HG03460 (cell line): ENCODE measurements around the gene FHOD3.
A peak's percentile ranks its signal among the peaks of the same experiment; 100 is the strongest.

Experiments used
- ATAC-seq: cut with Tn5 transposase; IDR thresholded peaks from one replicate; pipeline ENCODE4 v1.9.1; 2021; ENCODE audit not compliant: unreplicated experiment

Gene FHOD3

DNA sequence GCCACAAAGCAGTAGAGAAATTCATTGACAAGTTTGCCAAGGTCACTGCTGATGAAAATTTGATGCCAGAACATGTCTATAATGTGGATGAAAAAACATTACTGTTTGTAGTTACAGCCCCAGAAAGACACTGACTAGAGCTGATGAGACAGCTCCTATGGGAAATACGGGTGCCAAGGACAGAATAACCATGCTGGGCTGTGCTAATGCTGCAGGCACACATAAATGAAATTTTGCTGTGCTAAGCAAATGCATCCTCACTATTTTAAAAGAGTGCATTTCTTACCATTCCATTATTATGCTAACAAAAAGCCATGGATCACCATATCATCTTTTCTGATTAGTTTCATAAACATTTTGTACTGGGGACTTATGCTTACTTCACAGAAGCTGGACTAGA lies 208.2 kb downstream of the FHOD3 start:
- ATAC-seq = no peak

- ATAC-seq = no peak
Observed at GRCh38 chr18:36509646-36510197, 212.2 kb downstream of the FHOD3 start.

DNA sequence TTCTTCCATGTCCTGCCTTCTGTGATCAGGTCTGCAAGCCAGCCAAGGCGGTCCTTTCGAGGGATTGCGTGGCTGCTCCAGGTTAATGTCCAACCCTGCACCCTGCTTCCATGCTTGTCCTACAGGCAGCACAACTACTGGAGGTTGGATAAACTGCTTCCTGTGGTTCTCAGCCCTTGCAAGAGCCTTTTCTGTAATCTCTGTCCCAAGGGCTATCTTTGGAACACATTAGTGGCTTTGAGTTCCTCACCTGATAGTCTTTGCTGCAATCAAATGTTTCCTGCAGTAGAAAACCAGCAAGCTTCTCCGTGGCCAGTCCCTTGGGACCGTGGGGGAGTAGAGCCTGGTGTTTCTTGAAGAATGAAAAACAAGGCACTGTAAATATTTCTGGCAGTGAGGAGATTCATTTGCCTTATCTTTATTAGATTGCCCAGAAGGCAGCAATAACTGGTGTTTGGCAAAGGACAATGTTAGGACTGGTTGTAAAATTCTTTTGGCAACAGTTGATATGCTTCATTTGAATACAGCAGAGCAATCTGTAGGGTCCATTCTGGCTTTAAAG lies 214.4 kb downstream of the FHOD3 start:
- ATAC-seq = no peak

GRCh38 chr18:36513556-36513955 lies 216.0 kb downstream of the FHOD3 start:
- no peak for ATAC-seq

DNA sequence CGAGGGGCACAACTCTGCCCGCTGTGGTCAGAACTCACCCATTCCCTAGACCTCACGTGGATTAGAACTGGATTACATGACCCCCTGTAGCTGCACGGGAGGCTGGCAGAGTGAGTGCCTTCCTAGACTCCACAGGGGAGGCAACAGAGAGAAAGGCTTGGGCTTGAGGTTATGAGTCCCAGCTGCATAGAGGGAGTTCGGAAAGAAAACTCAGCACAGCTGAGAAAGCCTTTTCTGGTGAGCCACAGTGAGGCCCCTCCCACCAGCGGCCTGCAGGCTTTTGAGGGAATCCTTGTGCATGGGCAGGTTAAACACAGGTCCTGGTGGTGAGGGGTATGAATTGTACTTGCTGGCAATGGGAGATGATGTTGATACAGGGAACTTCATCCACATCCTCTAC lies 217.3 kb downstream of the FHOD3 start:
- ATAC-seq = no peak

DNA sequence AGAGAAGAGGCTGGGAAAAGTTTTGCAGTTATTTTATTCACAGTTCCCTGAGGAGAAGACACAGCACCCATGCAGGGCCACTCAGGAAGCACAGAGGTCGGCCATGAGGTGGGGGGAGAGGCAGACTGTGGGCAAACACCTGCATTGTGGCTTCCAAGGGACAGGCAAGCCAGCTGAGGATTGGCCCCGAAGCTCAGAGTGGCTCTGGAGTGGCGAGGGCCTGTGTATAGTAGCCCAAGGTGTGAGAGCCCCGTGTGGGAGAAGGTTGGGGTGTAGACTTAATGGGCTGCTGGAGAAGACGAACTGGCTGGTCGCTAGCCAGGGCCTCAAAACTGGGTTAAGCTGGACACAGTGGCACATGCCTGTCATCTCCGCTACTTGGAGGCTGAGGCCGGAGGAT lies 218.7 kb downstream of the FHOD3 start:
- no peak for ATAC-seq

- ATAC-seq = no peak
Observed at GRCh38 chr18:36516726-36517125, 219.2 kb downstream of the FHOD3 start.

GRCh38 chr18:36518839-36519238 lies 221.3 kb downstream of the FHOD3 start:
- ATAC-seq = no peak

DNA sequence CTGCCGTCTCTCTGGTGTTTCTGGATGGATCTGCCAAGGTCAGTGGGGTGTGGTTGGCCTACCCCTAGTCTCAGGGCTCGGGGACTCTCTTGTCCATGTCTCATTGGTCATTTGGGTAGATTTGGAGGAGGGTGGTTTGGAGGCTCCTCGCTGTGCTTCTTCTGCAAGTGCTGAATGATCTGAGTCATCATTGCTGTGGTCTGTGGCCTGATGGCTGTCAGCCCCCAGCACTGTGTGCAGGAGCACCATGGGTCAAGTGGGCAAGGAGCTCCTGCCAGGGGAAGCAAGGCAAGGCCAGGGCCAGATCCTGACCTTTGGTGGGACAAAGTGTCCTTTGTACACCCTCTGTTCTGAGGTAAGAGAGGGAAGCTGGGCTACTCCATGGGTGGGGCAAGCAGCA lies 221.8 kb downstream of the FHOD3 start:
- ATAC-seq = no peak

DNA sequence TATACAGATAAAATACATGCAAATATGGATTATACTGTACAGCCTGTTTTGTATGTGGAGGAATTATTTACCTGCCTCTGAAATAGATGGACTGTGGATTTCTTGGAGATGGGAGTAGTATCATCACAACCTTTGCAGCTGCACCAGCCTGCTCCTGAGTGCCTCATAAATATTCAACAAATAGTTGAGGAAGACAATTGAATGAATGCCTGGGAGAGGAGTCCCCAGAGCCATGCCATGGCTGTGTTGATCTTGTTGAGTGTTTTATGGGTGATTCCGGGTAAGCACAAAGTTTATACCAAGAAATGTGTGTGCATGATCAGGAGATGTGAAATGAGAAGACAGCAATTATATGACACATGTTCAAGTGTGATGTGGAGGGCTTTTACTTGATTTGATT lies 225.0 kb downstream of the FHOD3 start:
- no peak for ATAC-seq

- ATAC-seq = no peak
Observed at GRCh38 chr18:36525913-36526312, 228.4 kb downstream of the FHOD3 start.

- ATAC-seq = no peak
Observed at GRCh38 chr18:36526611-36527010, 229.1 kb downstream of the FHOD3 start.

- ATAC-seq = no peak
Observed at GRCh38 chr18:36527051-36527450, 229.5 kb downstream of the FHOD3 start.

DNA sequence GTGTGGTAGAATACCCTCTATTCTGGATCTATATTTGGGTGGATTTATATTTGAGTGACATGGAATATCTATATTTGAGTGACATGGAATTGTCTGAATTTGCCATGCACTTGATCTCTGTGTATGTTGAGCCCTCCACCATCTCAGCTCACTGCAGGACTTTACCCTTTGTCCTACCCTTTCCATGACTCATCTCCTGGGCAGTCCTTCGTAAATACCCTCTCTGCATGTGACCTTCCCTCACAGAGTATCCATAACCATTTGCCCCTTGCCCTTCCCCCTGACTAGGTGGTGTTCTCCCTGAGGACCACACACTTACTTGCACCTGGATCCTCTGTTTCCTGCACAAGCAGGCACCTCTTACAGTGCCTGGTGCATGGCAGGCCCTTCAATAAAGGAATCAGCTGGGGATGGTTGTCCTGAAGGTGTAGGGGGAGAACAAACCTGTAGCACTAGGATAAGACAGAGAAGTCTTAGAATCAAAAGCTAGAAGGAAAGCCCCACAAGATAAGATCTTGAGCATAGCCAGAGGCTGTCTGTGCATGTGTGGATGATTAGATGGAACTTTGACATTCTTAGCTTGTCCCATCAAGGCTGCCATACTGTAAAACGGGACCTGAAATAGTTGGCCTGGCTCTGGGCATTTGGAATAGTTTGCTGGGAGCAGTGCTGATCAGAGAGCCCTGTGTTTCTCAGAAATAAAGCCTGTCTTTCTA lies 230.4 kb downstream of the FHOD3 start:
- ATAC-seq = no peak

- no peak for ATAC-seq
Observed at GRCh38 chr18:36529747-36530146, 232.2 kb downstream of the FHOD3 start.

DNA sequence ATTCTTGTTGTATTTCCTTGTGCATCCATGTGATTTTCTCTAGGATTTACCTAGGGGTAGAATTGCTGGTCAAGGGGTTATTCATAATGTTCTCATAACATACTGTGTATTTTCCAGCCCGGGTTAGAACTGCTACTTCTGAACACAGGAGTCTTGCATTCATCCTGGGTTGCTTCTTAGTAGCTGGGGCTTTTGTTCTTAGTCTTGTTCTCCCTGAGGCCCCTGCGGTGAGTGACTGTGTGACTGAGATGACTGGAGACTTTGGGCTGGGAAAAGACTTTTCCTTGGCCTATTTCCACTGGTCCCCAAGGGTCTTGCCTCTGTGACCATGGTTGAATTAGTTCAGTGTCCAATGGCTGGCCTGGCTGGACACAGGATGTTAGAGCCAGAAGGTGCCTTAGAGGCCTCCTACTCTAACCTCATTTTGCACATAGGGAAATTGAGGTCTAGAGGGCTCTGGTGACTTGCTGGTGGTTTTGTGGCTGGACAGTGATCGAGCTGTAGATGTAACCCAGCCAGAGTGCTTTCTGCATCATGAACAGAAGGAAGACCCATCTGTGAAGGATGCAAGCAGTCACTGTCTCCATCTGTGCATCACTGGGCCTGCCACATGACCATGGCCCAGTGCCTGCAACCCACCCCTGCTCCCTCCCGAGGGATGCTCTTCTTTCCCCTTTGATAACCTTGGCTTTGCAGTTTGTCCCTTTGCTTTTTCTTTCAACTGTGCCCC lies 233.3 kb downstream of the FHOD3 start:
- ATAC-seq = no peak

DNA sequence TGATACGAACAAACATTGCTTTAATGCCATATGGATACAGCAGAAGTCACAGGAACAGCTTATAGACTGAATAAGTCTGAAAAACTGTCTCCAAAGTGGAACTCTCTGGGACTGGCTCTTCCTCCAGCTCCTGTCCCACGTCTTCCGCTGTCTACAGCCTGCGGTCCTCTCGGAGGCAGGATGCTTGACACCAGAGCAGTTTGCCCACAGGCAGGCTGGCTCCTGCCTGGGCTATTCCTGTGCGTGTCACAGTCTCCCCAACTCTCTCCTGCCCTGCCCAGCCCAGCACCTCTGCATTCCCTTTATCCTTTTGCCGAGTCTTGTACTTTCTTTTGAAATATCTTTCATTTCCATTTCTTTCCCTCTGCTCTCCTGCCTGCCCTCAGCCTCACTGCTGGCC lies 234.1 kb downstream of the FHOD3 start:
- no peak for ATAC-seq

DNA sequence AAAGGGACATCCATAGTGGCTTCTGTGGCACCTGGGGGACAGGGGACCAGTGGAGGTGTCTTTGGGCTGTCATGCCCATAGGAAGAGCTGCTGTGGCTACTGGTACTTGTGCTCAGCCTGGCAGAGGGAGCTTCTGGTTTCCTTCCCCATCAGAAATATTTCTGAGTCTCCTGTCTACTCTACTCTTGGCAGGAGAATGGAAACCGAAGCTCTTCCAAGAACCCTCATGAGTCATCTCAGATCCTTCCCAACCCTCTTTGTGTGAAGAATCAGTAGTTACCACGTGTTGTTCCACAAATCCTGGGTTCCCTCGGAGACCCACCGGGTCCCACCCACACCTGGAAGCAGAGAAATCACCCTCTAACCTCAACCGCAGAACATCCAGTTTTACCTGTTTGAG lies 234.9 kb downstream of the FHOD3 start:
- no peak for ATAC-seq

- ATAC-seq = no peak
Observed at GRCh38 chr18:36532815-36533214, 235.3 kb downstream of the FHOD3 start.

DNA sequence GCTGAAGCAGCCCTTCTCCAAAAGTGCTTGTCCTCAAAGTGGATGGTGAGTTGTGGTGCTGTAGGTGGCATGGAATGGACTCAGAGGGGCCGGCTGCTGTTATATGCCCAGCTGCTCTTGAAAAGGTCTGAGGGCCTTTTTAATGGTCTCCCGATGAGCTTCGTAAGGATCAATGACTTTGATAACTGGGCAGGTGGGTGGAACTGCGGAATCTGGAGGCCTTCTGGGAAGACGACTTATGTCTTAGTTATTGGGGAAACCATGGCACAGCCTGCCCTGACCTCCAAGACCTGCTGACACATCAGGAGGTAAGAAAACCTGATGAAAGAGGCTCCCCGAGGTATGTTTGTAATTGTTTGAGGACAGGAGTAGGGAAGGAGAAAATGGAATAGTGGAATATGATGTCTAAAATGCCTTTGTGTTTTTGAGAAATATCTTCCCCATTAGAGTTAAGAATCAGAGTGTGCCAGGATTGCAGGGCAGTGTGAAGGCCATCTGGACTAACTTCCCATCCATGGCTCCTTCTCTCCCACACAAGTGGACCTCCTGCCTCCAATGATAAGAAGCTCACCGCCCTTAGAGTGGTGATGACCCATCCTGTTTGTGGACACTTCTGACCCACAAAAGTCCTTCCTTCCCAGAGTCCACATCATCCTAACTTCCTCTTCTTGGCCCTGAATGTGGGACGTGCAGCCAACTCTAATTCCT lies 236.1 kb downstream of the FHOD3 start:
- ATAC-seq = no peak

GRCh38 chr18:36534154-36534688 lies 236.7 kb downstream of the FHOD3 start:
- ATAC-seq = peak; percentile 71
